PC-3 (cell line): Measurements from ENCODE around the gene TRABD2B. TPM values are rescaled to one million over a fixed set of nuclear protein-coding genes. Genes with fewer than 3 reads are reported as not detected.

Experiments
- ATAC-seq: fragments of 200-7000 bp; cut with Tn5 transposase; 2 replicates; pipeline ENCODE4 v1.9.1; 2020; ENCODE audit warnings: mild to moderate bottlenecking, moderate library complexity
- BruUV-seq: library from RNA; stranded (reverse); fragments of 400-500 nt; replicated peaks from 2 replicates; lab custom pipeline; 2021; lab: Mats Ljungman, UMichigan
- CTCF ChIA-PET: fragments of 300-600 bp; sonication (Branson Sonifier 250); formaldehyde crosslinking; loops from one replicate; lab custom pipeline; 2022; ENCODE audit warnings: antibody characterized with exemption; lab: Charles Lee
- POLR2A ChIA-PET: fragments of 300-600 bp; sonication (Branson Sonifier 250); formaldehyde crosslinking; loops from one replicate; lab custom pipeline; 2022; ENCODE audit warnings: antibody characterized with exemption; ENCODE audit not compliant: unreplicated experiment; lab: Charles Lee
- DNase-seq: peaks from one replicate; pipeline ENCODE4 v3.0.0-alpha.2; 2015
- H2AFZ ChIP-seq: fragments of 300-600 bp; sonication (generic); 2 replicates; pipeline ENCODE4 v1.6.0; 2016; ENCODE audit warnings: antibody characterized with exemption, low read length
- H3F3A ChIP-seq: fragments of 300-600 bp; sonication (generic); one replicate; pipeline ENCODE4 v1.6.0; 2017; ENCODE audit warnings: antibody characterized with exemption, low read length, control low read depth, mild to moderate bottlenecking; ENCODE audit not compliant: unreplicated experiment
- H3K27ac ChIP-seq: fragments of 300-600 bp; sonication (generic); 2 replicates; pipeline ENCODE4 v1.5.1; 2016; ENCODE audit warnings: mild to moderate bottlenecking, low read length
- H3K27me3 ChIP-seq: fragments of 300-600 bp; sonication (generic); 2 replicates; pipeline ENCODE4 v1.6.1; 2016; ENCODE audit warnings: low read length, mixed read lengths
- H3K36me3 ChIP-seq: fragments of 300-600 bp; sonication (generic); 2 replicates; pipeline ENCODE4 v1.6.1; 2016; ENCODE audit warnings: low read depth, mixed run types, low read length, mixed read lengths
- H3K4me1 ChIP-seq: fragments of 300-600 bp; sonication (generic); 2 replicates; pipeline ENCODE4 v1.5.1; 2016; ENCODE audit warnings: low read length; ENCODE audit not compliant: insufficient read depth
- H3K4me2 ChIP-seq: fragments of 300-600 bp; sonication (generic); 2 replicates; pipeline ENCODE4 v1.6.0; 2016; ENCODE audit warnings: low read length
- H3K4me3 ChIP-seq: fragments of 300-600 bp; sonication (generic); 2 replicates; pipeline ENCODE4 v1.5.1; 2016; ENCODE audit warnings: mild to moderate bottlenecking, low read length, mixed read lengths
- H3K79me2 ChIP-seq: fragments of 300-600 bp; sonication (generic); 2 replicates; pipeline ENCODE4 v1.6.1; 2017; ENCODE audit warnings: low read length, mixed read lengths
- H3K9ac ChIP-seq: fragments of 300-600 bp; sonication (generic); 2 replicates; pipeline ENCODE4 v1.6.0; 2016; ENCODE audit warnings: mild to moderate bottlenecking, low read length
- H3K9me2 ChIP-seq: fragments of 300-600 bp; sonication (generic); replicated peaks from 2 replicates; pipeline ENCODE4 v1.6.1; 2016; ENCODE audit warnings: mixed run types, low read length, mixed read lengths
- H3K9me3 ChIP-seq: fragments of 300-600 bp; sonication (generic); 2 replicates; pipeline ENCODE4 v1.6.1; 2016; ENCODE audit warnings: low read length, mixed read lengths
- H4K20me1 ChIP-seq: fragments of 300-600 bp; sonication (generic); 2 replicates; pipeline ENCODE4 v1.6.1; 2016; ENCODE audit warnings: low read length, mixed read lengths
- CTCF ChIP-seq: fragments of 300-600 bp; sonication (generic); conservative IDR thresholded peaks from 2 replicates; pipeline ENCODE4 v1.5.1; 2017; ENCODE audit warnings: antibody characterized with exemption, low read depth, mild to moderate bottlenecking, low read length
- EZH2 ChIP-seq: fragments of 300-600 bp; sonication (generic); IDR thresholded peaks from one replicate; pipeline ENCODE4 v1.6.1; 2017; ENCODE audit warnings: antibody characterized with exemption, mild to moderate bottlenecking, low read length; ENCODE audit not compliant: unreplicated experiment
- EZH2phosphoT487 ChIP-seq: fragments of 300-600 bp; sonication (generic); IDR thresholded peaks from 2 replicates; pipeline ENCODE4 v1.6.1; 2018; ENCODE audit warnings: mild to moderate bottlenecking, antibody characterized with exemption, low read length, borderline replicate concordance
- intact Hi-C: fragments of 100-400 bp; cut with micrococcal nuclease; formaldehyde crosslinking; loops from 2 replicates; pipeline ENCODE4 v1.9.0; 2023
- total RNA-seq: library from RNA; depleted of rRNA; stranded (reverse); fragments of >200 nt; gene quantifications from 2 replicates; pipeline ENCODE4 v1.2.3, GENCODE V29; 2014

TRABD2B gene
- total RNA-seq, 1 experiment from 2014 or later, result 0.44 TPM

GRCh38 chr1:47853852-47854251 is 143.3 kb downstream of the TRABD2B start:
- Histone ChIP-seq H3K4me3 (no peak overlapping the region), H3K36me3 (no peaks in the 10 kb centered on the region), H3K27me3 (no peaks in the 10 kb centered on the region), H4K20me1 (no peaks in the 10 kb centered on the region), H3K27ac (no peak overlapping the region), H3K4me1 (no peaks in the 10 kb centered on the region), H3F3A (no peaks in the 10 kb centered on the region), H2AFZ (no peak overlapping the region), H3K9me2 (no peaks in the 10 kb centered on the region), H3K4me2 (no peak overlapping the region), H3K79me2 (no peaks in the 10 kb centered on the region), H3K9ac (no peak overlapping the region), H3K9me3 (no peaks in the 10 kb centered on the region)
- no TSS peak for BruUV-seq
- no peak for ATAC-seq
- TF ChIP-seq CTCF, result no peak
- TF ChIP-seq EZH2, result no peak
- no peak for TF ChIP-seq EZH2phosphoT487
- POLR2A ChIA-PET, result interaction anchor here (0.7 kb wide), 1 partner anchor 308 kb away, joined by 3 read pairs; no protein-coding TSS in a partner anchor
- CTCF ChIA-PET, result no interaction called here
- intact Hi-C loops, result no loop called here
- no peak for DNase-seq

- no TSS peak for BruUV-seq
- ATAC-seq, result no peak
- intact Hi-C loops, result no loop called here
These were observed 144.1 kb downstream of the TRABD2B start for GRCh38 chr1:47853059-47853458.

More at GRCh38 chr1:47853059-47853458, 144.1 kb downstream of the TRABD2B start:
- no peak overlapping the region for H2AFZ ChIP-seq
- no peaks in the 10 kb centered on the region for H3F3A ChIP-seq
- H3K9ac ChIP-seq, result no peak overlapping the region
- H3K9me3 ChIP-seq, result no peaks in the 10 kb centered on the region
- H3K27ac ChIP-seq, result no peak overlapping the region
- H3K4me2 ChIP-seq, result no peak overlapping the region
- CTCF ChIA-PET, result no interaction called here
- DNase-seq, result no peak
- H3K79me2 ChIP-seq, result no peaks in the 10 kb centered on the region
- H3K4me1 ChIP-seq, result no peaks in the 10 kb centered on the region
- H3K36me3 ChIP-seq, result no peaks in the 10 kb centered on the region
- H3K9me2 ChIP-seq, result no peaks in the 10 kb centered on the region
- POLR2A ChIA-PET, result interaction anchor here (0.7 kb wide), 1 partner anchor 309 kb away, joined by 3 read pairs; no protein-coding TSS in a partner anchor
- H3K4me3 ChIP-seq, result no peak overlapping the region
- TF ChIP-seq EZH2phosphoT487 (no peak), EZH2 (no peak), CTCF (no peak)
- no peaks in the 10 kb centered on the region for H3K27me3 ChIP-seq
- H4K20me1 ChIP-seq, result no peaks in the 10 kb centered on the region
